Chondrocyte (in vitro differentiated cells): Measurements from ENCODE around the gene PCDHGA7. TPM values are rescaled to one million over a fixed set of nuclear protein-coding genes. Genes with fewer than 3 reads are reported as not detected.

Experiments
- DNase-seq: peaks from one replicate; pipeline ENCODE4 v3.0.0; 2021; ENCODE audit warnings: mixed read lengths, low spot score
- H3K27ac Mint-ChIP-seq: one replicate; pipeline ENCODE4 v1.8.0; 2021; ENCODE audit warnings: mild to moderate bottlenecking, moderate library complexity, mixed read lengths; ENCODE audit not compliant: unreplicated experiment
- H3K27me3 Mint-ChIP-seq: 2 replicates; pipeline ENCODE4 v1.8.0; 2021; ENCODE audit warnings: low read depth, mixed read lengths
- H3K36me3 Mint-ChIP-seq: 2 replicates; pipeline ENCODE4 v1.8.0; 2021; ENCODE audit warnings: low read depth, mixed read lengths
- H3K4me1 Mint-ChIP-seq: 2 replicates; pipeline ENCODE4 v1.8.0; 2021; ENCODE audit warnings: low read depth, mild to moderate bottlenecking, mixed read lengths
- H3K4me3 Mint-ChIP-seq: one replicate; pipeline ENCODE4 v1.8.0; 2021; ENCODE audit warnings: mild to moderate bottlenecking, moderate library complexity, mixed read lengths; ENCODE audit not compliant: unreplicated experiment
- H3K9me3 Mint-ChIP-seq: 2 replicates; pipeline ENCODE4 v1.8.0; 2021; ENCODE audit warnings: low read depth, mixed read lengths
- total RNA-seq: library from RNA; stranded (reverse); gene quantifications from 3 replicates; pipeline ENCODE4 v1.2.1, GENCODE V29; 2021
- TF ChIP-seq, protein P1 (sequence below): fragments of 200-600 bp; sonication (generic); IDR thresholded peaks from 2 replicates; pipeline ENCODE4 v1.5.0; 2021; ENCODE audit warnings: antibody characterized with exemption, mild to moderate bottlenecking, moderate library complexity

PCDHGA7 gene
- total RNA-seq, 1 donor from 2014 or later = 0.17 TPM

DNA sequence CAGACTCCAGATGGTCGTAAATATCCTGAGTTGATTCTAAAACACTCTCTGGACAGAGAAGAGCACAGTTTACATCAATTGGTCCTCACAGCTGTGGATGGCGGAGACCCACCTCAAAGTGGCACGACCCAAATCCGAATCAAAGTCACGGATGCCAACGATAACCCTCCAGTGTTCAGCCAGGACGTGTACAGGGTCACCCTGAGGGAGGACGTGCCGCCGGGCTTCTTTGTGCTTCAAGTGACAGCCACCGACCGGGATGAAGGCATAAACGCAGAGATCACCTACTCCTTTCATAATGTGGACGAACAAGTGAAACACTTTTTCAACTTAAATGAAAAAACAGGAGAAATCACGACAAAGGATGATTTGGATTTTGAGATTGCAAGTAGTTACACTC is 21.9 kb upstream of the PCDHGA7 start:
- Mint-ChIP-seq H3K27me3 (no peaks in the 10 kb centered on the region), H3K36me3 (peaks cover 18% of the 10 kb centered on the region), H3K27ac (no peak overlapping the region), H3K4me1 (no peaks in the 10 kb centered on the region), H3K4me3 (no peak overlapping the region), H3K9me3 (peaks cover 72% of the 10 kb centered on the region)
- no peak for DNase-seq
- TF ChIP-seq, protein P1, sequence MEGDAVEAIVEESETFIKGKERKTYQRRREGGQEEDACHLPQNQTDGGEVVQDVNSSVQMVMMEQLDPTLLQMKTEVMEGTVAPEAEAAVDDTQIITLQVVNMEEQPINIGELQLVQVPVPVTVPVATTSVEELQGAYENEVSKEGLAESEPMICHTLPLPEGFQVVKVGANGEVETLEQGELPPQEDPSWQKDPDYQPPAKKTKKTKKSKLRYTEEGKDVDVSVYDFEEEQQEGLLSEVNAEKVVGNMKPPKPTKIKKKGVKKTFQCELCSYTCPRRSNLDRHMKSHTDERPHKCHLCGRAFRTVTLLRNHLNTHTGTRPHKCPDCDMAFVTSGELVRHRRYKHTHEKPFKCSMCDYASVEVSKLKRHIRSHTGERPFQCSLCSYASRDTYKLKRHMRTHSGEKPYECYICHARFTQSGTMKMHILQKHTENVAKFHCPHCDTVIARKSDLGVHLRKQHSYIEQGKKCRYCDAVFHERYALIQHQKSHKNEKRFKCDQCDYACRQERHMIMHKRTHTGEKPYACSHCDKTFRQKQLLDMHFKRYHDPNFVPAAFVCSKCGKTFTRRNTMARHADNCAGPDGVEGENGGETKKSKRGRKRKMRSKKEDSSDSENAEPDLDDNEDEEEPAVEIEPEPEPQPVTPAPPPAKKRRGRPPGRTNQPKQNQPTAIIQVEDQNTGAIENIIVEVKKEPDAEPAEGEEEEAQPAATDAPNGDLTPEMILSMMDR = no peak

DNA sequence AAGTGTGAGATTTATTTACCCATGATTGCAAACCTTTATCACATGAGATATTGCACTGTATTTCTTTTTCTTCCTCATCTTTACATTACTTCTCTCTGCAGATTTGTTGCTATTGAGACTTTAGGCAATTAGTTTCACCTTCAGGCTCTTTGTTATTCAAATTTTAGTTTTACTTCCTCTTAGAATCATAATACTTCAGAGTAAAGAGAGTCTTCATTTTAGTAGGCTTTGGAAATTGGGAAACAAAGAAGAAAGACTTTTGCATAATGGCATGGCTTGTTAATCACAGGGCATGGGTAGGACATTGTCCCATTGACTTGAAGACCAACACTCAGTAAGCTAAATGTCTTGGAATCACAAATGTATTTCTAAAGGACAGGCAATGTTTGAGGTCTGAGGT is 19.8 kb upstream of the PCDHGA7 start:
- no peak overlapping the region for H3K4me3 Mint-ChIP-seq
- no peak overlapping the region for H3K27ac Mint-ChIP-seq
- no peaks in the 10 kb centered on the region for H3K27me3 Mint-ChIP-seq
- no peak for DNase-seq
- H3K4me1 Mint-ChIP-seq = no peaks in the 10 kb centered on the region
- H3K36me3 Mint-ChIP-seq = peaks cover 12% of the 10 kb centered on the region
- TF ChIP-seq, protein P1 = no peak
- H3K9me3 Mint-ChIP-seq = peaks cover 68% of the 10 kb centered on the region

DNA sequence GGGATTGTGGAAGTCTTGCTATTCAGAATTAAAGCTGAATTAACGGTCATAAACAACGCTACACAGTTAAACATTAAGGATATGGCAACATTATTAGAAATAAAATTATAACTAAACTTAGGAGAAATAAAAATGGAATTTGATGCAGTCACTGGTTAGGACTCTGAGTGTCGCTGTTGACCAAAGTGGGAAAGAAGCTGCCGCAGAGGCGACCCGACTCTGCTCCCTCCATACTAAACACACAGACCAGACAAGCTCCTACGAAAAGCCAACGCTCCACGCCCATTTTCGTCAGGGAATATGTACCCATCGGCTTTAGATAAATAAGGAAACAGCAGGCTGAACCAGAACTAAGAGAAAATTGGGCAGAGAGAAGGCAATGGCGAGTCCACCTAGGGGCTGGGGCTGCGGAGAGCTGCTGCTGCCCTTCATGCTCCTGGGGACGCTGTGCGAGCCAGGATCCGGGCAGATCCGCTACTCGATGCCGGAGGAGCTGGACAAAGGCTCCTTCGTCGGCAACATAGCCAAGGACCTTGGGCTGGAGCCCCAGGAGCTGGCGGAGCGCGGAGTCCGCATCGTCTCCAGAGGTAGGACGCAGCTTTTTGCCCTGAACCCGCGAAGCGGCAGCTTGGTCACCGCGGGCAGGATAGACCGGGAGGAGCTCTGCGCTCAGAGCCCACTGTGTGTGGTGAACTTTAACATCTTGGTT is 18.4 kb upstream of the PCDHGA7 start, which contains the start of gene PCDHGA5:
Gene PCDHGA5, plus strand, starts transcription at position 211 of the 709 bp plus-strand sequence. Its CDS starts 169 bp downstream, at position 380.
- H3K9me3 Mint-ChIP-seq = peaks cover 67% of the 10 kb centered on the region
- no peaks in the 10 kb centered on the region for H3K4me1 Mint-ChIP-seq
- H3K4me3 Mint-ChIP-seq = no peak within 1 kb of the TSS
- peaks cover 12% of the 10 kb centered on the region for H3K36me3 Mint-ChIP-seq
- no peak within 1 kb of the TSS for H3K27ac Mint-ChIP-seq
- no peak for DNase-seq
- TF ChIP-seq, protein P1 = no peak
- H3K27me3 Mint-ChIP-seq = no peaks in the 10 kb centered on the region

DNA sequence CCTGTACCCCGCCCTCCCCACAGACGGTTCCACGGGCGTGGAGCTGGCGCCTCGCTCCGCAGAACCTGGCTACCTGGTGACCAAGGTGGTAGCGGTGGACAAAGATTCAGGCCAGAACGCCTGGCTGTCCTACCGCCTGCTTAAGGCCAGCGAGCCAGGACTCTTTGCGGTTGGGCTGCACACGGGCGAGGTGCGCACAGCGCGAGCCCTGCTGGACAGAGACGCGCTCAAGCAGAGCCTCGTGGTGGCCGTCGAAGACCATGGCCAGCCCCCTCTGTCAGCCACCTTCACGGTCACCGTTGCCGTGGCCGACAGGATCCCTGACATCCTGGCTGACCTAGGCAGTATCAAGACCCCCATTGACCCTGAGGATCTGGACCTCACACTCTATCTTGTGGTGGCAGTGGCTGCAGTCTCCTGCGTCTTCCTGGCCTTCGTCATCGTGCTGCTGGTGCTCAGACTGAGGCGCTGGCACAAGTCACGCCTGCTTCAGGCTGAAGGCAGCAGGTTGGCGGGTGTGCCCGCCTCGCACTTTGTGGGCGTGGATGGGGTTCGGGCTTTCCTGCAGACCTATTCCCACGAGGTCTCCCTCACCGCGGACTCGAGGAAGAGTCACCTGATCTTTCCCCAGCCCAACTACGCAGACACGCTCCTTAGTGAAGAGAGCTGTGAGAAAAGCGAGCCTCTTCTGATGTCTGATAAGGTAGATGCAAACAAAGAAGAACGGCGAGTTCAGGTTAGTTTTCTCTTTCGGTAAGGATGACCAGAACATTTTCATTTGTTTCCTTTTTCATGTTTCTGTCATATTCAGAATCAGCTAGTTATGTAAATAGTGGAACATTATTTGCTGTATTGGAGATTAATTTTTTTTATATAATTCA is 16.3 kb upstream of the PCDHGA7 start:
- Mint-ChIP-seq H3K36me3 (peaks cover 8% of the 10 kb centered on the region), H3K27me3 (no peaks in the 10 kb centered on the region), H3K4me3 (no peak overlapping the region), H3K4me1 (no peaks in the 10 kb centered on the region), H3K9me3 (peaks cover 62% of the 10 kb centered on the region), H3K27ac (no peak overlapping the region)
- TF ChIP-seq, protein P1 = no peak
- no peak for DNase-seq
